ENCODE data around the gene RNFT2.

- TF ChIP-seq CTCF (conservative IDR thresholded peaks at IDR 0.05; ENCODE audit: low read depth, low read length) (0 out of 2 replicates have a peak, but pooled peaks have one; percentile 21), EZH2 (IDR thresholded peaks at IDR 0.05; ENCODE audit: low read length, unreplicated experiment) (no peak), EZH2phosphoT487 (IDR thresholded peaks at IDR 0.05; ENCODE audit: borderline replicate concordance, low read length) (no peak)
These were observed at the start of gene RNFT2, which contains the start of gene SPRING1 for GRCh38 chr12:116737774-116738657.

Measured in PC-3 (cell line).